Non-pigmented ciliary epithelial cell (primary cell): ENCODE measurements around the gene ADPRHL1.
"Not testable (repeated sequence)": the region's sequence is repeated elsewhere in the genome, so short reads cannot be mapped to it uniquely, and the experiment has no call there.

ENCODE experiments used
- DNase-seq: peaks from one replicate; pipeline ENCODE4 v3.0.0-alpha.2; 2010; ENCODE audit warnings: low read depth

The ADPRHL1 gene

DNA sequence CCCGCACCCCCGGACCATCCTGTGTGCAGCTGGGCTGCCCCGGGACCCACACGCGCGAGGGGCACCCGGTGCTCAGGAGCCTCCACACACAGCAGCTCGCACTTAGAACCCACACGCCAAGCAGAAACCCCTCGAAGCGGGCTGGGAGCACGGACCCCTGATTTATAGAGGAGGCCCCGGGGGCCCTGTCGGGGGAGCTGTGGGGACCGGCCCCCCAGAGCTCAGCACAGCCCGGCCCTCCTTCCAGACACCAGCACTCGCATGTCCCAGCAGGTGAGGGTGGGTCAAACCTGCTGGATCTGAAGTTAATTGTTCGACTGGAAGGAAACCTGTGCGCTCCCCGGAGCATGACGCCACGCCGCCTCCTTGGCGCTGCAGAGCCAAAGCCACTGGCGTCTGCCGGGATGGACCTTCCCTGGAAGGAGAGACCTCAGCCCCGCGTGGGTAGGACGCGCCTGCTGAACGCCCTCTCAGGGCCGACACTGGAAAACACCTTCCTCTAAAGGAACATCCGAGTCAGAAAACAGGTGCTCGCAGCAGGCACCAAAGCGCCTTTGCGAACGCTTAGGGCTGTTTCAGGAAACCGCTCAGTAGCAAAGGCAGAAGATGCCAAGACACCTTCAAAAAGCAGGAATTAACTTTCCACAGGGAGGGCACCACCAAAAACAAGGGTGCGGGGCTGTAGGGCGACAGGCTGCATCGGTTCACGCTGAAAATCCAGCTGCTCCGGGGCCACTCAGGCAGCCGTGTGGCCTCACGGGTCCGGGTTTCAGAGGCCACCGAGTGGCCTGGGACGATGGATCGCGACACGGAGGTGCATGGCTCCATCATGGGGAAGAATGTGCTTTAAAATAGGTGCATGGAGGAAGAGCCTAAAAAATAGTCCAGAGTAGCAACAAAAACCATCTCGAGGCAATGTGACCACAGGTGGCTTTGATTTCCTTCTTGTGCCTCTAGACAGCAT lies 51.6 kb downstream of the ADPRHL1 start:
- no peak for DNase-seq

DNA sequence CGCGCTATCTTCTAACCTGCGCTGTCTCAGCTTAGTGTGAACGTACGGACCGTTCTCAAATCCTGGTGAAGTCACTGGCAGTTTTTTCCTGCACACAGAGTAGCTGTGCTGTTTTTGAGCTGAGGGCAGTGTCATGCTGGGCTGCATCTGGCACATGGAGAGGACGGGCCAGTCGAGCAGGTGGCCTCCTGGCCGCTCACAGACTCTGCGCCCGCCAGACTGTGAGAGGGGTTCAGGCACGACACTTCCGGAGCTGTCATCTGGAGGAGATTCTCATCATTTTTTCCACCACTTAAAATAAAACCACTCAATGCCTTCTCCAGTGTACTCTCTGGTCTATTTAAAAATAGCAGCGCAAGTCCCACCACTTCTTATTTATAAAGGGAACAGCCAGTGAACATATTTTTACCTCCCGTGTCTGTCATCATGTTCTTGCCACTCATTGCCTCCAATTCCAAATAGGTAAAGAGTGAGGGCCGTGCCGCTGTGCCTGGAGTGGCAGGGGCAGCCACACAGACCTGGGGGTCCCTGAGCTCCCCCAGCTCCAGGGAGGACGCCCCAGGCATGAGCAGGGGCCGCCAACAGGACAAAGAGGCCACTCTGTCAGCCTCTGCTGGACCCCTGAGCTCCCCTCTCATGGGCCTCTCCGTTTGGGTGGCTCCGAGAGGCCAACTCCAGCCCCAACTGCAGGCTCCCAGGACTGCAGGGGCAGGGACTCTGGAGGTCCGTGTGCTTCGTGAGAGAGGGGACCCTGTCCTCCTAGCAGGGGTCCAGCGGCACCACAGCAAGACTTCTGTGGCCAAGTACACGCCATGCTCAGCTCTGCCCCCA lies 52.5 kb downstream of the ADPRHL1 start:
- no peak for DNase-seq

DNA sequence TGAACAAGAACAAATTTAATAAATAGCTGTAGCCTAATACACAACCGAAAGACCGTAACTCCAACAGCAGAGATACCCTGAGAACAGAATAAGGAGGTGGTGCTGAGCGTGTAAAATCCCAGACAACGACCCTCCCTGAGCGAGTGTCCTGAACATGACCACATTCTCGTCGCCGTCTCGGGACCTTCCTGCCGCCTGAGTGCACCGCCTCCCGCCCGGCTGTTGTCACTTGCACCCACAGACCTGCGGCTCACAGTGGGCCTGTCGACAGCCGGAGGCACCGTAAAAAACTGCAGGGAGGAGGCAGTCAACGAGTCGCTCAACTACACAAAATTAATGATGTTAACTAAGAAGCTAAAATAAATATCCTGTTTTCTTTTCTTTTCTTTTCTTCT lies 53.5 kb downstream of the ADPRHL1 start:
- no peak for DNase-seq

DNA sequence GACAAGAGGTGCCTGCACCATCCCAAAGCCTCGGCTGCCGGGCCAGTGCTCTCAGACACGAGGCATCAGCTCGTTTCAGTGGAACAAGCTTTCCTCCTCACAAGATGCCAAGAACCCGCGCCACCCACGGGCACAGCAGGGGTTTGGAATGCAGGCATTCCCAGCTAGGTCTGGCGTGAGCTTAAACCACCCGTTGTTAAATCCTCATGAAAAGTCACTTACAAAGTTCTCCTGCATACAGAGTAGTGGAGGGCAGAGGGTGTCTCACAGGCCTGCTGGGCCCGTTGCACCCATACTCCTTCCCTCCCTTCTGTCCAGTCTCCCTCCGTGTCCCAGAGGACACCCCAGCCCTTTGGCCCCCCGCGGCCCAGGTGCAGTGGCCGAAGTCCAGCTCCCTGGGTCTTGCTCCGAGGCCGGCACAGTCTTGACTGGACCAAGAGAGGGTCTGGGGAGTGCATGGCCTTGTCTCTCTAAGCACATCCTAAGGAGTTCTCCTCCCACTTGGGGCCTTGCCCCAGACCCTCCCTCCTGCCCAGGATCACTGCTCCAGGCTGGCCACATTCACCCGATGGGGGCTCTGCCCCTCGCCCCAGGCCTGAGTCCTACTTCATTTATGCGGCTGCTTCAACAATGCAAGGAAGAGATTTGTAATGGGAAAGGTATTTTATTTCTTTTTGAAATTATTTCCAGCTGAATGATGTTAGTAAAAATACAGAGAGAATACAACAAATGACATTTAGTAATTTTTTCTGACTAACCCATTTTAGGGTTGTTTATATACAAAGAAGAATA lies 54.1 kb downstream of the ADPRHL1 start:
- peak; percentile 60 for DNase-seq

DNA sequence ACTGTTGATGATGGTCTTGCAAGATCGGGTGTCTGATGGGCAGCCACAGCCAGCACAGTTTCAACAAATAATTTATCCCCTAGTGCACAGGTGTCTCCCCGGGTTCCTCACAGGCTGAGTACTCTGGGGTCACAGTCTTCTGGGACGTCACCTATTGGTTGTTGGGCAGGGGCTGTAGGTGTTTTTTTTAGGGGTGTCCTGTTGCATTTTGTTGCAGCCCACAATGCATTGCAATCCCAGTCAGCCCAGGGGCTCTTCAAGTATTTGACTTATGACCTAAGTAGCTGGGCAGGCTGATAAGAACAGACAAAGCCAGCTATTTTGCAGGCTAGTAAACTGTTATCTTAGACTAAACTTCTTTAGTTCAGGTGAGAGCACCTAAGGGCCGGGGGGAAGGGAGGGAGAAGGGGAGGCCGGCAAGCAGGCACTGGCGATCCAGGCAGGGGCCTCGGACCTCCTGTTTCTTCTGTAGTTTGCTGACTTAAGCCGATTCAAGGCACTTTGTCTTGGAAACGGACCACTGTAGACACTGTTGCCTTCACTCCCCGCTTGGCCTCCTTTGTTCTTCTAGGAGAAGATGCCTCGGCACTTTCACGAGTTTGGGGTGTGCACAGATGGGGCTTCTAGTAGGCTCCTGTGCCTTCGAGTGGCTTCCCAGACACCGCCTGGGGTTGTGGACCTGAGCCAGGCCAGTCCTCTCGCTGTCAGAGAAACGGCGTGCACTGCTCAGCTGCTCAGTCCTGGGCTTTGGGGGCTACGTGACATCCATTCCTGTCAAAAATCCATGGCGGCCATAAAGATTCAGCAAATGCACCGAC lies 55.5 kb downstream of the ADPRHL1 start:
- DNase-seq, result no peak

DNA sequence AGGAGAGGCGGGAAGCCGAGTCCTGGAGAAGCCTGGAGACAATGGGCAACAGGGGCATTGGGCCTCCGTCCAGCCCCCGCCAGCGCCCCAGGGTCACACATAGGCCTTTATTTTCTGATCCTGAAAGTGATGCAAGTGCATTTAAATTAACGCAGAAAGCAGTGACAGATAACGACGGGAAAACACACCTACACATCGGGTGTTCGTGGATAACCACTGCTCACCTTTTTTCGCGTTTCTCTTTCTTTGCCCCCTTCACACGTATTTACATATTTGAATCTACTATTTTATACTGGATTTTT lies 59.0 kb downstream of the ADPRHL1 start:
- no peak for DNase-seq

DNA sequence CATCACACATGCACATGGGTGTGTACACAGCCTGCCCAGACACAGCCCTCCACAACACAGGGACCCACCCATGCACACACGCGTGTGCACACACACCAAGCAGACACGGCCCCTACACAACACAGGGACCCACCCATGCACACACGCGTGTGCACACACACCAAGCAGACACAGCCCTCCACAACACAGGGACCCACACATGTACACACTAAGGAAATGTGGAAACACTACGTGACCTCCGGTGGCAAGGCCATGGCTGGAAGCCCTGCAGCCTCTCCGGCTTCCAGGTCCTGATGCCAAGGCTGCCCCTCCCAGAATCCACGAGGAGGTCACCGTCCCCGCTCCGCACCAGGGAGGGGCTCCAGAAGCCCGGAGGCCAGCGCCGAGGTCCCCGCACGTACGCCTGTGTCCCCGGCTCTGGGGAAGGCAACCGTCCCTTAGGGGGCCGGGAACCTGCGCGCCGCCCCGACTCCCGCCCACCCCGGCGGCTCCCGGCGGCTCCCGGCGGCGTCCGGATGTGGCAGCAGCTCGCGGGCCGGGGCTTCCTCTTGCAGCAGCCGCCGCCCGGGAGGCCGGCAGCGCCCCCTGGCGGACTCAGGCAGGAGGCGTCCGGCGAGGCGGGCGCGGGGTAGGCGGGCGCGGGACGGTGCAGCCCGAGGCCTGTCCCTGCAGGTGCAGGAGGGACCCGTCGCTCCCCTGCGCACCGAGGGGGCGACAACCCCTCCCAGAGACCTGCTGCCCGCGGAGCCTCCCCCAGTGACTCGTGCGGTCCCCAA lies 59.5 kb downstream of the ADPRHL1 start:
- DNase-seq, result no peak

DNA sequence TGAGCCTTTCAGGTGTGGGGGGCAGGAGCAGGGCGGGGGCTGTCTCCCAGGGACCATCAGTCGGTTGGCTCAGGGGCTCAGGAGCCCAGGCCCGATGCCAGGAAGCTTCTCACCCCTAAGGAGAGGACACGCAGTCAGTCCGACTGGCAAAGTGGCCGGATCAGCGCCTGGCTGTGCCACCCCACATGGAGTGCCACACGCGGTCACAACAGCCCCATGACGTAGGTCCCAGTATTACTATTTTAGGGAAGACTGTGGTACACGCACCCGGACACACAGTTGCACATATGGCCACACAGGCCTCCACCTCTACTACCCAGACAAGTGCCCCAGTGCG lies 60.1 kb downstream of the ADPRHL1 start:
- no peak for DNase-seq

DNA sequence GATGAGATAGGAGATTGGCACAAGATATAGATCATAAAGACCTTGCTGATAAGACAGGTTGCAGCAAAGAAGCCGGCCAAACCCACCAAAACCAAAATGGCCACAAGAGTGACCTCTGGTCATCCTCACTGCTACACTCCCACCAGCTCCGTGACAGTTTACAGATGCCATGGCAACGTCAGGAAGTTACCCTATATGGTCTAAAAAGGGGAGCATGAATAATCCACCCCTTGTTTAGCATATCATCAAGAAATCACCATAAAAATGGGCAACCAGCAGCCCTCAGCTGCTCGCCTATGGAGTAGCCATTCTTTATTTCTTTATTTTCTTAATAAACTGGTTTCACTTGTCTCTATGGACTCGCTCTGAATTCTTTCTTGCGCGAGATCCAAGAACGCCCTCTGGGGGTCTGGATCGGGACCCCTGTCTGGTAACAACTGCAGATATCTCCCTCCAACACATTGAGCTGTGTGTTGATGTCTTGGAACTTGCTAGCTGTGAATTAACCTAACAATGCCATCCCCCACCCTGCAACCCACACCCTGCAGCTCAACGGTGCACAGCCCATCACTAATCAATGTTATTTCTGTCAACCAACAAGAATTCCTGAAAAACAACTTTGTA lies 62.3 kb downstream of the ADPRHL1 start:
- no peak for DNase-seq

DNA sequence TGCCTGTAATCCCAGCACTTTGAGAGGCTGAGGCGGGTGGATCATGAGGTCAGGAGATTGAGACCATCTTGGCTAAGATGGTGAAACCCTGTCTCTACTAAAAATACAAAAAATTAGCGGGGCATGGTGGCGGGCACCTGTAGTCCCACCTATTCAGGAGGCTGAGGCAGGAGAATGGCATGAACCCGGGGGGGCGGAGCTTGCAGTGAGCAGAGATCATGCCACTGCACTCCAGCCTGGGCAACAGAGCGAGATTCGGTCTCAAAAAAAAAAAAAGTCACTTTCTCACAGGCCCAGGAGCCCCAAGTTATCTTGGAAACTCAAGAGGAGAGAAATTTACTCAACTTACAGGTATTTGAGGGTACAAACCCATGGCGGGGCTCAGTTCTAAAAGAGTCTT lies 63.7 kb downstream of the ADPRHL1 start:
- not testable (repeated sequence) for DNase-seq

DNA sequence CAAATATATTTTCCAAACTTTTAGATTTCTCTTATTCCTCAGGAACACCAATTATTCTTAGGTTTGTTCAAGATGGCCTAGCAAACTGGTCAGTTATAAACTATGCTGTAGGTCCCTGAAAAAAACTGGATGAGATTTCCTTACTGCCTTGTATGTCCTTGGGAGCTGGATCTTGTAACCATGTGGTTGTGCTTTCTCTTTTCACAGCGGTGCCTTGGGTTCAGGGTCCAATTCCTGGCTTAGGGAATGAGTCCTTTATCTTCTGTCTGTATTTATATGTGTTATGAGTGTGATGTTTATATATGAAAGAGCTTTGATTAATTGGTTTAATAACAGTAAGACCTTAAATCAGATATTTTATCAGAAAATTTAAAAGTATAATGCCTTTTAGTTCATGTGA lies 65.9 kb downstream of the ADPRHL1 start:
- DNase-seq, result no peak

DNA sequence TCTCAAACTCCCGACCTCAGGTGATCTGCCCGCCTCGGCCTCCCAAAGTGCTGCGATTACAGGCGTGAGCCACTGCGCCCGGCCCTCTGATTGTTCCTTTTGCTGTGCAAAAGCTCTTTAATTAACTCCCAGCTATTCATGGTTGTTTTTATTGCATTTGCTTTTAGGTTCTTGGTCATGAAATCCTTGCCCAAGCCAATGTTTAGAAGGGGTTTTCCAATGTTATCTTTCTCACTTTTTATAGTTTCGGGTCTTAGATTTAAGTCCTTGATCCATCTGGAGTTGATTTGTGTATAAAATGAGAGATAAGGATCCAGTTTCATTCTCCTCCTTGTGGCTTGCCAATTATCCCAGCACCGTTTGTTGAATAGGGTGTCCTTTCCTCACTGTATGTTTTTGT lies 70.2 kb downstream of the ADPRHL1 start:
- DNase-seq, result no peak

DNA sequence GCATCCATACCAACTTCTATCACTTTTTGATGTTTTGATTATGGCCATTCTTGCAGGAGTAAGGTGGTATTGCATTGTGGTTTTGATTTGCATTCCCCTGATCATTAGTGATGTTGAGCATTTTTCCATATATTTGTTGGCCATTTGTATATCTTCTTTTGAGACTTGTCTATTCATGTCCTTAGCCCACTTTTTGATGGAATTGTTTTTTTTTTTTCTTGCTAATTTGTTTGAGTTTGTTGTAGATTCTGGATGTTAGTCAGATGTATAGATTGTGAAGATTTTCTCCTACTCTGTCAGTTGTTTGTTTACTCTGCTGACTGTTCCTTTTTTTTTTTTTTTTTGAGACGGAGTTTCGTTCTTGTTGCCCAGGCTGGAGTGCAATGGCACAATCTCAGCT lies 70.7 kb downstream of the ADPRHL1 start:
- not testable (repeated sequence) for DNase-seq

DNA sequence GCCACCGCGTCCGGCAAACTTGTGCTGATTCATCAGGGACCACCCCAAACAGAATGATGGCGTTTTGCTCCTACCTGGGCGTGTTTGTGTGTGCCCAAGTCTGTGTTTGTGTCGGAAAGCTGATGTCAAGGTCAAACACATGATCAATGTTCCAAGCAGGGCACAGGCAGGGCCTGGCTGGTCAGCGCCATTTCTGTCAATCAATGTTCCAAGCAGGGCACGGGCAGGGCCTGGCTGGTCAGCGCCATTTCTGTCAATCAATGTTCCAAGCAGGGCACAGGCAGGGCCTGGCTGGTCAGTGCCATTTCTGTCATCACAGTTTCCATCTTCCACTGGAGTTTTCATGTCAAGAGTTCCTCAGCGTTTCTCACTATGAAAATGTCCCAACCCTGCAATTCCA lies 74.5 kb downstream of the ADPRHL1 start:
- DNase-seq, result no peak

DNA sequence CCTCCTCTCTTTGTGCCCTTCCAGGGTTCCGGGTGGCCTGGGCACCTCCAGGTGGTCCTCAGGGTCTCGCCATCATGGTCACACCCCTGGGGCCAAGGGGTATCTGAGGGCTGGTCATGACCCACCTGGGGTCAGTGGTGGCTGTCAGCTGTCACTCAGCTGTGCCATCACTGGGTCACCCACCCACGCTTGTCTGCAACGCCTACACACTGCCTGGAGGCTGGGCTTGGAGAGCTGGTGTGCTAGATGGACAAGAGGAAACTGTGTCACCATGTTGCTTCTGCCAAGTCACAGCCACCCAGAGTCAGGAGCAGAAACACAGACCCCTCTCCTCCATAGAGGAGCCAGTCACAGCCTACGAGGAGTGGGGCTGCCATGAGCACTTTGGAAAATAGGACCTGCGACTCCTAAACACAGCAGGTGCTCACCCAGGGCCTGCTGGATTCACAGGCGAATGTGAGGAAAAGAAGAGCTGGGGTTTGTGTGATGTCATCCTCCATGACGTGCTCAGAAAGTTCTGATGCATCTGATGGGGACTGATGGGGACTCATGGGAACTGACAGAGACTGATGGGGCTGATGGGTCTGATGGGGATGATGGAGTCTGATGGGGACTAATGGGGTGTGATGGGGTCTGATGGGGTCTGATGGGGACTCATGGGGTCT lies 78.6 kb downstream of the ADPRHL1 start:
- no peak for DNase-seq

DNA sequence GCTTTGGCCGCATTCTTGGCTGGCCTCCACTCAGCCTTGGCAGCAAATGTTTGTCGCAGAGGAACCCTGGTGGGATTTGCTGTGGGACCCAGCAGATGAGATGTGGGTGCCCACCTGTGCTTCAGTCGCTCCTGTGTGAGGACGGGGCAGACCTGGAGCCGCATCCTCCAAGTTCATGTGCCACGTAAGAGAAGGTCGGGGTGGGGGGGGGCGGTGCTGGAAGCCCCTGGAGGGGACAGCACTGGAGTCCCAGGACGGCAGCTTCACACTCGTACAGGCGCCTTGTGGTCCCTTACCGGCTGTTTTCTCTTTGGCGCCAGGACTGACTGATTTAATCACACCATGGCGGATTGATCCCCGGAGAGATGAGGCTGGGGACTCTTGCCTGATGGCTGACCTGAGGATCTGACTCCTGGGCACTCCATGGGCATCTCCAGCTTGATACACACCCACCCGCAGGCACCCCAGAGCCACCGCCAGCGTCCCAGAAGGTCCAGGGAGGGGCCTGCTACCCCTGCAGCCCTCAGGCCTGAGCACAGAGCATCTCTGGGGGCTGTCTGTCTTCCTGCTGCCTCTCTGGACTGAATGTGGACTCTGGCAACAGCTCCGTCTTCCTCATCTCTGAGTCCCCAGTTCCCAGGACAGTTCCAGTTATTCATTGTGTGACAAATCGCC lies 79.3 kb downstream of the ADPRHL1 start:
- no peak for DNase-seq

DNA sequence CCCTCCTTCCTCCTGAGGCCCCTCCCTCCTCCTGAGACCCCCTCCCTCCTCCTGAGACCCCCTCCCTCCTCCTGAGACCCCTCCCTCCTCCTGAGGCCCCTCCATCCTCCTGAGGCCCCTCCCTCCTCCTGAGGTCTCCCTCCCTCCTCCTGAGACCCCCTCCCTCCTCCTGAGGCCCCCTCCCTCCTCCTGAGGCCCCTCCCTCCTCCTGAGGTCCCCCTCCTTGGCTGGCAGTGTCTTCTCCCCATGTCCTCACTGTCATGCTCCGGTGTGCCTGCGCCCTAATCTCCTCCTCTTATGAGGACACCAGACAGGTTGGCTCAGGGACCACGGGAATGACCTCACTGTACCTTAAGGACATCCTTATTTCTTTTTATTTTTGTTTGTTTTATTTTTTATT lies 81.6 kb downstream of the ADPRHL1 start:
- not testable (repeated sequence) for DNase-seq

DNA sequence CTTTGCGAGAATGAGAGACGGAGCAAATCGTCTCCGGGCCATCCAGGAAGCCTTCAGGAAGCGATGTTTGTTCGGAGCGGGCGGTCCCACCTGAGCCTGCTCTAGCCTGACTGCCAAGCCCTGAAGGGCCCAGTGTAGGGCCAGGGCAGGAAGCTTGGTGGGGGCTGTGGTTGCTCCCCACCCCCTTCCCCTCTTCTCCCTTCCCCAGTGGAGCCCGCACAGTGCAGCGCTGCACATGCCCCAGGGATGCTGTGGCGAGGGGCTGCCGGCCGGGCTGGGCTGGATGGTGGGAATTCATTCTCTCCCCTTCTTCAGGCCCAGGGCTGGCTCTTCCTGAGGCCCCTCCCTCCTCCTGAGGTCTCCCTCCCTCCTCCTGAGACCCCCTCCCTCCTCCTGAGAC lies 82.2 kb downstream of the ADPRHL1 start:
- no peak for DNase-seq

DNA sequence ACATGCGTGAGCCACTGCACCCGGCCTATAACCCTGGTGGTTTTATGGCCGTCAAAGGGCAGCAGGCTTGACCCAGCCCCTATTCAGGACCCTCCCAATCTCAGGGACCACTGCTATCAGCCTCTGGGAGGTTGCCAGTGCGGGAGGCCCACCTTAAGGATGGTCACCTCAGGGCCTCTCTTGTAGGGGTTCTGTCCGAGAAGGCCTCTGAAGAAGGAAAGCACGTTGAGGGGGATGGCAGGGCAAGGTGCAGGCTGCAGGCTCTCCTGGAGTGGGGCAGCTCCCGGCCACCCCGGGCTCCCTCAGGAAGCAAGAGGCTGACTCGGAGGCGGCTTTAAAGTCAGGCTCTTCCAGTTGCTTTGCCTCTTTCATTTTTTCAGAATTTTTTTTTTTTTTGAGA lies 83.4 kb downstream of the ADPRHL1 start:
- DNase-seq, result no peak
